ENCODE results near the gene CTNNBIP1.

The CTNNBIP1 gene

GRCh38 chr1:9842781-9843575, 67.1 kb downstream of the CTNNBIP1 start:
- Histone ChIP-seq H3K27ac (peak overlapping the region in 8 of 21 experiments; percentile 13 to 68 (median 46)), H3K4me3 (no peak overlapping the region)

GRCh38 chr1:9842073-9842711, 67.9 kb downstream of the CTNNBIP1 start:
- H3K4me3 ChIP-seq, result no peak overlapping the region
- peak overlapping the region in 2 of 21 experiments; percentile 18 to 23 for H3K27ac ChIP-seq

GRCh38 chr1:9841460-9841859, 68.6 kb downstream of the CTNNBIP1 start:
- Histone ChIP-seq H3K4me3 (no peak overlapping the region), H3K27ac (no peak overlapping the region)

GRCh38 chr1:9840176-9840575, 69.9 kb downstream of the CTNNBIP1 start:
- peak overlapping the region in 2 of 21 experiments; percentile 25 to 50 for H3K27ac ChIP-seq
- no peak overlapping the region for H3K4me3 ChIP-seq

- no peak overlapping the region for H3K4me3 ChIP-seq
Observed at GRCh38 chr1:9838946-9839345, 71.1 kb downstream of the CTNNBIP1 start.

GRCh38 chr1:9836632-9836960, 73.5 kb downstream of the CTNNBIP1 start:
- peak overlapping the region in 4 of 21 experiments; percentile 17 to 67 (median 34) for H3K27ac ChIP-seq

More at GRCh38 chr1:9838946-9839345, 71.1 kb downstream of the CTNNBIP1 start:
- no peak overlapping the region for H3K27ac ChIP-seq

GRCh38 chr1:9835758-9836631, 74.1 kb downstream of the CTNNBIP1 start:
- H3K27ac ChIP-seq, result peak overlapping the region in 16 of 21 experiments; percentile 5 to 72 (median 40)

More at GRCh38 chr1:9836632-9836960, 73.5 kb downstream of the CTNNBIP1 start:
- H3K4me3 ChIP-seq, result no peak overlapping the region

GRCh38 chr1:9835404-9835757, 74.7 kb downstream of the CTNNBIP1 start:
- H3K4me3 ChIP-seq, result no peak overlapping the region
- peak overlapping the region in 14 of 21 experiments; percentile 5 to 72 (median 40) for H3K27ac ChIP-seq

More at GRCh38 chr1:9835758-9836631, 74.1 kb downstream of the CTNNBIP1 start:
- H3K4me3 ChIP-seq, result no peak overlapping the region

- no peak overlapping the region for H3K27ac ChIP-seq
- H3K4me3 ChIP-seq, result no peak overlapping the region
Observed at GRCh38 chr1:9833632-9834031, 76.4 kb downstream of the CTNNBIP1 start.

GRCh38 chr1:9827558-9828185, 82.4 kb downstream of the CTNNBIP1 start:
- no peak overlapping the region for H3K4me3 ChIP-seq
- peak overlapping the region in 1 of 21 experiments; percentile 24 for H3K27ac ChIP-seq

GRCh38 chr1:9826616-9827015, 83.5 kb downstream of the CTNNBIP1 start:
- H3K27ac ChIP-seq, result no peak overlapping the region
- no peak overlapping the region for H3K4me3 ChIP-seq

GRCh38 chr1:9826087-9826486, 84.0 kb downstream of the CTNNBIP1 start:
- Histone ChIP-seq H3K27ac (peak overlapping the region in 8 of 21 experiments; percentile 2 to 82 (median 40)), H3K4me3 (no peak overlapping the region)

- Histone ChIP-seq H3K27ac (peak overlapping the region in 12 of 21 experiments; percentile 8 to 89 (median 71)), H3K4me3 (peak overlapping the region in 1 of 7 experiments; percentile 7)
Observed at GRCh38 chr1:9825093-9826074, 84.7 kb downstream of the CTNNBIP1 start.

GRCh38 chr1:9824702-9825089, 85.4 kb downstream of the CTNNBIP1 start:
- Histone ChIP-seq H3K4me3 (peak overlapping the region; percentile 72 to 97 (median 88)), H3K27ac (peak overlapping the region in 17 of 21 experiments; percentile 20 to 89 (median 69))

- peak within 1 kb of the TSS; percentile 72 to 97 (median 88) for H3K4me3 ChIP-seq
- peak within 1 kb of the TSS; percentile 8 to 90 (median 81) for H3K27ac ChIP-seq
Observed at GRCh38 chr1:9823943-9824701, 85.9 kb downstream of the CTNNBIP1 start, which contains the start of gene CLSTN1. CLSTN1 (minus strand) TSS chr1:9823965; CDS start chr1:9823733, 232 bp downstream.

GRCh38 chr1:9823693-9823942, 86.5 kb downstream of the CTNNBIP1 start:
- Histone ChIP-seq H3K27ac (peak overlapping the region in 19 of 21 experiments; percentile 22 to 90 (median 81)), H3K4me3 (peak overlapping the region; percentile 72 to 97 (median 88))

- Histone ChIP-seq H3K27ac (peak overlapping the region in 20 of 21 experiments; percentile 8 to 90 (median 81)), H3K4me3 (peak overlapping the region; percentile 72 to 97 (median 88))
Observed at GRCh38 chr1:9822897-9823692, 87.0 kb downstream of the CTNNBIP1 start.

Measured in skin epidermis (tissue), 12 donors.